ENCODE results near the gene ZNF710.

DNA sequence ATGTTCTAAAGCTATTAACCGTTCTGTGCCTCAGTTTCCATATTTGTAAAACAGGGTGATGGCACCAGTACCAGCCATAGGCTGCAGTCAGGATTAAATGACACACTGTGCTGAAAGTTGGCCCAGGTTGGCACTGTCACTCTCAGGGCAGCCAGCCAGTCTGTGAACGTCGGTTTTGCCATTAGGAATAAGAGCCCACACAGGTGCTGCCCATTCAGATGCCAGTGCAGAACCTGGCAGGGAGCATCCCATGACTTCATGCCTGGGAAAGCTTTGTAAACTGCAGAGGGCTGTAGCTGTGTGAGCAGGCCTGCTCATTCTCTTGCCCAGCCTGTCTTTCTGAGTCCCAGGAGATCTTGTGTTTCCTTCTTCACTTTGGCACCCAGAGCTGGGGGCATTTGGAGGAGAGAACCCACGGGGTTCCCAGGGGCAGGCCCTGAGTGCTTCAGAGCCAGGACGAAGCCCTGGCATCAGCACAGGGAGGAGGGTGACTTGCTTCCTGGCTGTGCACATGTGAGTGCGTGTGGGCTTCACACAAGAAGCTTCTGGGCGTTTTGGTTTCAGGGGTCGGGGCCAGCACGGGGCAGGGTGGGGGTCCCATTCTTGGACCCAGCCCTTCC is 46.9 kb downstream of the ZNF710 start:
- TF ChIP-seq, protein P1, sequence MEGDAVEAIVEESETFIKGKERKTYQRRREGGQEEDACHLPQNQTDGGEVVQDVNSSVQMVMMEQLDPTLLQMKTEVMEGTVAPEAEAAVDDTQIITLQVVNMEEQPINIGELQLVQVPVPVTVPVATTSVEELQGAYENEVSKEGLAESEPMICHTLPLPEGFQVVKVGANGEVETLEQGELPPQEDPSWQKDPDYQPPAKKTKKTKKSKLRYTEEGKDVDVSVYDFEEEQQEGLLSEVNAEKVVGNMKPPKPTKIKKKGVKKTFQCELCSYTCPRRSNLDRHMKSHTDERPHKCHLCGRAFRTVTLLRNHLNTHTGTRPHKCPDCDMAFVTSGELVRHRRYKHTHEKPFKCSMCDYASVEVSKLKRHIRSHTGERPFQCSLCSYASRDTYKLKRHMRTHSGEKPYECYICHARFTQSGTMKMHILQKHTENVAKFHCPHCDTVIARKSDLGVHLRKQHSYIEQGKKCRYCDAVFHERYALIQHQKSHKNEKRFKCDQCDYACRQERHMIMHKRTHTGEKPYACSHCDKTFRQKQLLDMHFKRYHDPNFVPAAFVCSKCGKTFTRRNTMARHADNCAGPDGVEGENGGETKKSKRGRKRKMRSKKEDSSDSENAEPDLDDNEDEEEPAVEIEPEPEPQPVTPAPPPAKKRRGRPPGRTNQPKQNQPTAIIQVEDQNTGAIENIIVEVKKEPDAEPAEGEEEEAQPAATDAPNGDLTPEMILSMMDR (IDR thresholded peaks at IDR 0.05; ENCODE audit: borderline replicate concordance, extremely low read depth, low read length, poor library complexity, severe bottlenecking): no peak
- no peak for TF ChIP-seq EZH2 (IDR thresholded peaks at IDR 0.05; ENCODE audit: borderline replicate concordance, low read depth, low read length, severe bottlenecking)

Measured in DND-41 (cell line).